Neural cell (in vitro differentiated cells): Measurements from ENCODE around the gene METTL6. TPM values are rescaled to one million over a fixed set of nuclear protein-coding genes. Genes with fewer than 3 reads are reported as not detected.
"Not testable (repeated sequence)": the region's sequence is repeated elsewhere in the genome, so short reads cannot be mapped to it uniquely, and the experiment has no call there.

Source experiments
- H2AFZ ChIP-seq: fragments of 200-600, 300-800 bp; sonication (generic), shearing (Covaris generic); 2 replicates; pipeline ENCODE4 v1.6.0; 2014; ENCODE audit warnings: low read depth, mild to moderate bottlenecking, antibody characterized with exemption, low read length, moderate library complexity
- H3F3A ChIP-seq: fragments of 200-600 bp; shearing (Covaris generic); 2 replicates; pipeline ENCODE4 v1.6.1; 2016; ENCODE audit warnings: mild to moderate bottlenecking, moderate library complexity, mixed read lengths, antibody characterized with exemption, low read length; ENCODE audit not compliant: insufficient read depth, poor library complexity, severe bottlenecking
- H3K27ac ChIP-seq: fragments of 200-600, 300-800 bp; sonication (generic), shearing (Covaris generic); 2 replicates; pipeline ENCODE4 v1.5.1; 2014; ENCODE audit warnings: mild to moderate bottlenecking, low read length, moderate library complexity
- H3K27me3 ChIP-seq: fragments of 300-800, 200-600 bp; sonication (generic), shearing (Covaris generic); 2 replicates; pipeline ENCODE4 v1.6.0; 2014; ENCODE audit warnings: mild to moderate bottlenecking, low read depth, low read length, moderate library complexity; ENCODE audit not compliant: insufficient read depth
- H3K36me3 ChIP-seq: fragments of 300-800, 200-600 bp; sonication (generic), shearing (Covaris generic); 2 replicates; pipeline ENCODE4 v1.5.1; 2014; ENCODE audit warnings: mild to moderate bottlenecking, antibody characterized with exemption, low read length, moderate library complexity; ENCODE audit not compliant: insufficient read depth
- H3K4me2 ChIP-seq: fragments of 300-800, 200-600 bp; sonication (generic), shearing (Covaris generic); 2 replicates; pipeline ENCODE4 v1.6.0; 2014; ENCODE audit warnings: mild to moderate bottlenecking, low read length
- H3K4me3 ChIP-seq: fragments of 300-800, 200-600 bp; sonication (generic), shearing (Covaris generic); 2 replicates; pipeline ENCODE4 v1.5.1; 2014; ENCODE audit warnings: mild to moderate bottlenecking, low read length, moderate library complexity
- H3K79me2 ChIP-seq: fragments of 200-600 bp; shearing (Covaris generic); replicated peaks from 2 replicates; pipeline ENCODE4 v1.6.0; 2014; ENCODE audit warnings: mild to moderate bottlenecking, low read length, moderate library complexity; ENCODE audit not compliant: insufficient read depth
- H3K9ac ChIP-seq: fragments of 300-800, 200-600 bp; sonication (generic), shearing (Covaris generic); 2 replicates; pipeline ENCODE4 v1.6.1; 2016; ENCODE audit warnings: mild to moderate bottlenecking, low read length, mixed read lengths
- H3K9me2 ChIP-seq: fragments of 200-600 bp; shearing (Covaris generic); 2 replicates; pipeline ENCODE4 v1.6.1; 2016; ENCODE audit warnings: mild to moderate bottlenecking, low read length, mixed read lengths; ENCODE audit not compliant: insufficient read depth
- H3K9me3 ChIP-seq: fragments of 200-600, 300-800 bp; sonication (generic), shearing (Covaris generic); 2 replicates; pipeline ENCODE4 v1.6.1; 2016; ENCODE audit warnings: mild to moderate bottlenecking, mixed run types, low read length, moderate library complexity, mixed read lengths
- H4K20me1 ChIP-seq: fragments of 200-600 bp; shearing (Covaris generic); 2 replicates; pipeline ENCODE4 v1.6.1; 2016; ENCODE audit warnings: mild to moderate bottlenecking, mixed run types; ENCODE audit not compliant: insufficient read depth
- EP300 ChIP-seq: fragments of 450-650 bp; conservative IDR thresholded peaks from 2 replicates; pipeline ENCODE4 v1.6.1; 2014; ENCODE audit warnings: antibody characterized with exemption, mild to moderate bottlenecking, moderate library complexity; ENCODE audit not compliant: poor library complexity, severe bottlenecking
- MXI1 ChIP-seq: fragments of 450-650 bp; conservative IDR thresholded peaks from 2 replicates; pipeline ENCODE4 v1.6.1; 2014; ENCODE audit warnings: antibody characterized with exemption, mild to moderate bottlenecking; ENCODE audit not compliant: poor library complexity, severe bottlenecking
- POLR2AphosphoS5 ChIP-seq: IDR thresholded peaks from 2 replicates; pipeline ENCODE4 v1.6.1; 2012
- REST ChIP-seq: IDR thresholded peaks from 2 replicates; pipeline ENCODE4 v1.6.1; 2012; ENCODE audit warnings: borderline replicate concordance
- SMC3 ChIP-seq: fragments of 450-650 bp; conservative IDR thresholded peaks from 2 replicates; pipeline ENCODE4 v1.6.1; 2014; ENCODE audit warnings: antibody characterized with exemption, mild to moderate bottlenecking, moderate library complexity; ENCODE audit not compliant: poor library complexity
- polyA plus RNA-seq: library from polyadenylated mRNA; depleted of rRNA; stranded (reverse); fragments of >200 nt; gene quantifications from 2 replicates; pipeline ENCODE4 v1.2.3, GENCODE V29; 2014

Gene METTL6
- polyA plus RNA-seq, 1 donor from 2014 or later = 60.8 TPM

DNA sequence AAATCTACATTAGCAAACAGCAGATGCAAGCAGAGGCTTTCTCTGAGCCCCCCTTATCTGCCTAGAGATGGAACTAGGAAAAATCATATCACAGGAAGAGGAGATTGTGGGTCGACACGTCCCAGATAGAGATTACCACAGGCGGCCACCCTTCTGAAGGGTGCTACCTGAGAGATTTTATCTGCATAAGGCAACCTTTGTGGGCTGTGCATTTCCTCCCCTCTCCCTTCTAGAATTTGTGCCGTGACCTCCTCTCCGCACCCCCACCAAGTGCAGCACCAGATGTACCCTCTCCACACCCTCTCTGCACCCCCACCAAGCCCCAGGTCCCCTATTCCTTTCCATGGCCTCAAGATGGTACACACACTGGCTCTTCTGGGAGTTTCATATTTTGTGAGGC lies 27.4 kb downstream of the METTL6 start:
- Histone ChIP-seq H3K27me3 (no peaks in the 10 kb centered on the region), H3K4me2 (no peak overlapping the region)

DNA sequence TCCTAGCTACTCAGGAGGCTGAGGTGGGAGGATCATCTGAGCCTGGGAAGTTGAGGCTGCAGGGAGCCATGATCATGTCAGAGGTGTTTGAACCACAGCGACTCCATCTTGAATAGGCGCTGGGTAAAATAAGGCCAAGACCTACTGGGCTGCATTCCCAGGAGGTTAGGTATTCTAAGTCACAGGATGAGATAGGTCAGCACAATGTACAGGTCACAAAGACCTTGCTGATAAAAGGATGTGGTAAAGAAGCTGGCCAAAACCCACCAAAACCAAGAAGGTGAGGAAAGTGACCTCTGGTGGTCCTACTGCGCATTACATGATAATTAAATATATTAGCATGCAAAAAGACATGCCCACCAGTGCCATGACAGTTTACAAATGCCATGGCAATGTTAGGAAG lies 28.6 kb downstream of the METTL6 start:
- H4K20me1 ChIP-seq, H3K9ac ChIP-seq, H3K36me3 ChIP-seq, H3K9me2 ChIP-seq, H3K79me2 ChIP-seq, H3F3A ChIP-seq, H3K4me3 ChIP-seq, H3K9me3 ChIP-seq, H3K27me3 ChIP-seq, H3K27ac ChIP-seq, H2AFZ ChIP-seq, H3K4me2 ChIP-seq: not testable (repeated sequence)

More for the DNA sequence above, 27.4 kb downstream of the METTL6 start:
- H3K9me2 ChIP-seq = no peaks in the 10 kb centered on the region
- H3F3A ChIP-seq = no peaks in the 10 kb centered on the region
- H3K4me3 ChIP-seq = no peak overlapping the region
- no peaks in the 10 kb centered on the region for H3K79me2 ChIP-seq
- H3K9ac ChIP-seq = no peak overlapping the region
- no peak overlapping the region for H3K27ac ChIP-seq
- no peaks in the 10 kb centered on the region for H4K20me1 ChIP-seq
- no peaks in the 10 kb centered on the region for H3K36me3 ChIP-seq
- no peaks in the 10 kb centered on the region for H3K9me3 ChIP-seq
- H2AFZ ChIP-seq = no peak overlapping the region
- no peak for TF ChIP-seq EP300
- no peak for TF ChIP-seq REST
- no peak for TF ChIP-seq POLR2AphosphoS5

GRCh38 chr3:15393252-15393651 lies 34.1 kb downstream of the METTL6 start:
- not testable (repeated sequence) for H3K27ac ChIP-seq, H3K79me2 ChIP-seq, H3K9me2 ChIP-seq, H3K4me3 ChIP-seq, H3K36me3 ChIP-seq, H3K9me3 ChIP-seq, H3K4me2 ChIP-seq, H3K27me3 ChIP-seq, H4K20me1 ChIP-seq, H2AFZ ChIP-seq, H3K9ac ChIP-seq, H3F3A ChIP-seq

- TF ChIP-seq POLR2AphosphoS5 (no peak), MXI1 (no peak), REST (no peak), SMC3 (no peak)
- no peaks in the 10 kb centered on the region for H3K9me2 ChIP-seq
- no peak overlapping the region for H3K4me2 ChIP-seq
- no peaks in the 10 kb centered on the region for H3K79me2 ChIP-seq
- no peak overlapping the region for H2AFZ ChIP-seq
- H3K27me3 ChIP-seq = no peaks in the 10 kb centered on the region
- H3K27ac ChIP-seq = no peak overlapping the region
- no peaks in the 10 kb centered on the region for H3K36me3 ChIP-seq
- H3K9ac ChIP-seq = no peak overlapping the region
- H3K4me3 ChIP-seq = no peak overlapping the region
- H3K9me3 ChIP-seq = no peaks in the 10 kb centered on the region
- no peaks in the 10 kb centered on the region for H4K20me1 ChIP-seq
- H3F3A ChIP-seq = no peaks in the 10 kb centered on the region
Measured at GRCh38 chr3:15391007-15391406, 36.3 kb downstream of the METTL6 start.
